ENCODE measurements around the gene AP1M2.

AP1M2 gene

DNA sequence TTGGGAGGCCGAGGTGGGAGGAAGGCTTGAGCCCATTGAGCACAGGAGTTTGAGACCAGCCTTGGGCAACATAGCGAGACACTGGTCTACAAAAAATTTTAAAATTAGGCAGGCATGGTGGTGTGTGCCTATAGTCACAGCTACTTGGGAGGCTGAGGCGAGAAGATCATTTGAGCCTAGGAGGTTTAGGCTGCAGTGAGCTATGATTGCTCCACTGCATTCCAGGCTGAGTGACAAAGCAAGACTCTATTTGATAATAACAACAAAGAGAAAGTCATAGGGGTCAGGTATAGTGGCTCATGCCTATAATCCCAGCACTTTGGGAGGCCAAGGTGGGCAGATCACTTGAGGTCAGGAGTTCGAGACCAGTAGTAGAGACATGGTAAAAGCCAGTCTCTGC is 33.7 kb upstream of the AP1M2 start (continued):
- no peak for TF ChIP-seq PPARA (CRISPR knock-in tag; IDR thresholded peaks at IDR 0.05; ENCODE audit: borderline replicate concordance)

DNA sequence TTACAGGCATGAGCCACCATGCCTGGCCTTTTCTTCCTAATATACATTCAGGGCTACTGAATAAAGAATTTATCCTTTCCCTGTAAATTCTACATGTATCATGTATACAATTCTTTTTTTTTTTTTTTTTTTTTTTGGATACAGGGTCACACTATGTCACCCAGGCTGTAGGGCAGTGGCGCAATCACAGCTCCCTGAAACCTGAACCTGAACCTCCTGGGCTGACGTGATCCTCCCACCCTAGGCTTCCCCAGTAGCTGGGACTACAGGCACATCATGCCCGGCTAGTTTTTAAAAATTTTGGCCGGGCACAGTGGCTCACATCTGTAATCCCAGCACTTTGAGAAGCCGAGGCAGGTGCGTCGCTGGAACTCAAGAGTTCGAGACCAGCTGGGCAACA is 31.7 kb upstream of the AP1M2 start:
- TF ChIP-seq ISL1 (CRISPR knock-in tag; IDR thresholded peaks at IDR 0.05) (no peak), CSDC2 (CRISPR knock-in tag; IDR thresholded peaks at IDR 0.05) (no peak), TOX (CRISPR knock-in tag; IDR thresholded peaks at IDR 0.05; ENCODE audit: borderline replicate concordance) (no peak), PPARA (CRISPR knock-in tag; IDR thresholded peaks at IDR 0.05; ENCODE audit: borderline replicate concordance) (no peak), OSR1 (CRISPR knock-in tag; IDR thresholded peaks at IDR 0.05) (no peak), ARNTL (CRISPR knock-in tag; IDR thresholded peaks at IDR 0.05; ENCODE audit: borderline replicate concordance, low read depth) (no peak), RARB (CRISPR knock-in tag; IDR thresholded peaks at IDR 0.05) (no peak), TCF4 (CRISPR knock-in tag; IDR thresholded peaks at IDR 0.05; ENCODE audit: borderline replicate concordance) (no peak)
- TF ChIP-seq, protein P1, sequence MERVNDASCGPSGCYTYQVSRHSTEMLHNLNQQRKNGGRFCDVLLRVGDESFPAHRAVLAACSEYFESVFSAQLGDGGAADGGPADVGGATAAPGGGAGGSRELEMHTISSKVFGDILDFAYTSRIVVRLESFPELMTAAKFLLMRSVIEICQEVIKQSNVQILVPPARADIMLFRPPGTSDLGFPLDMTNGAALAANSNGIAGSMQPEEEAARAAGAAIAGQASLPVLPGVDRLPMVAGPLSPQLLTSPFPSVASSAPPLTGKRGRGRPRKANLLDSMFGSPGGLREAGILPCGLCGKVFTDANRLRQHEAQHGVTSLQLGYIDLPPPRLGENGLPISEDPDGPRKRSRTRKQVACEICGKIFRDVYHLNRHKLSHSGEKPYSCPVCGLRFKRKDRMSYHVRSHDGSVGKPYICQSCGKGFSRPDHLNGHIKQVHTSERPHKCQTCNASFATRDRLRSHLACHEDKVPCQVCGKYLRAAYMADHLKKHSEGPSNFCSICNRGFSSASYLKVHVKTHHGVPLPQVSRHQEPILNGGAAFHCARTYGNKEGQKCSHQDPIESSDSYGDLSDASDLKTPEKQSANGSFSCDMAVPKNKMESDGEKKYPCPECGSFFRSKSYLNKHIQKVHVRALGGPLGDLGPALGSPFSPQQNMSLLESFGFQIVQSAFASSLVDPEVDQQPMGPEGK (CRISPR knock-in tag; IDR thresholded peaks at IDR 0.05; ENCODE audit: borderline replicate concordance): no peak
- TF ChIP-seq, protein P2, sequence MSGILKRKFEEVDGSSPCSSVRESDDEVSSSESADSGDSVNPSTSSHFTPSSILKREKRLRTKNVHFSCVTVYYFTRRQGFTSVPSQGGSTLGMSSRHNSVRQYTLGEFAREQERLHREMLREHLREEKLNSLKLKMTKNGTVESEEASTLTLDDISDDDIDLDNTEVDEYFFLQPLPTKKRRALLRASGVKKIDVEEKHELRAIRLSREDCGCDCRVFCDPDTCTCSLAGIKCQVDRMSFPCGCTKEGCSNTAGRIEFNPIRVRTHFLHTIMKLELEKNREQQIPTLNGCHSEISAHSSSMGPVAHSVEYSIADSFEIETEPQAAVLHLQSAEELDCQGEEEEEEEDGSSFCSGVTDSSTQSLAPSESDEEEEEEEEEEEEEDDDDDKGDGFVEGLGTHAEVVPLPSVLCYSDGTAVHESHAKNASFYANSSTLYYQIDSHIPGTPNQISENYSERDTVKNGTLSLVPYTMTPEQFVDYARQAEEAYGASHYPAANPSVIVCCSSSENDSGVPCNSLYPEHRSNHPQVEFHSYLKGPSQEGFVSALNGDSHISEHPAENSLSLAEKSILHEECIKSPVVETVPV (CRISPR knock-in tag; IDR thresholded peaks at IDR 0.05): no peak
- TF ChIP-seq, protein P3, sequence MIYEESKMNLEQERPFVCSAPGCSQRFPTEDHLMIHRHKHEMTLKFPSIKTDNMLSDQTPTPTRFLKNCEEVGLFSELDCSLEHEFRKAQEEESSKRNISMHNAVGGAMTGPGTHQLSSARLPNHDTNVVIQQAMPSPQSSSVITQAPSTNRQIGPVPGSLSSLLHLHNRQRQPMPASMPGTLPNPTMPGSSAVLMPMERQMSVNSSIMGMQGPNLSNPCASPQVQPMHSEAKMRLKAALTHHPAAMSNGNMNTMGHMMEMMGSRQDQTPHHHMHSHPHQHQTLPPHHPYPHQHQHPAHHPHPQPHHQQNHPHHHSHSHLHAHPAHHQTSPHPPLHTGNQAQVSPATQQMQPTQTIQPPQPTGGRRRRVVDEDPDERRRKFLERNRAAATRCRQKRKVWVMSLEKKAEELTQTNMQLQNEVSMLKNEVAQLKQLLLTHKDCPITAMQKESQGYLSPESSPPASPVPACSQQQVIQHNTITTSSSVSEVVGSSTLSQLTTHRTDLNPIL (CRISPR knock-in tag; IDR thresholded peaks at IDR 0.05; ENCODE audit: low read depth): no peak
- TF ChIP-seq, protein P4, sequence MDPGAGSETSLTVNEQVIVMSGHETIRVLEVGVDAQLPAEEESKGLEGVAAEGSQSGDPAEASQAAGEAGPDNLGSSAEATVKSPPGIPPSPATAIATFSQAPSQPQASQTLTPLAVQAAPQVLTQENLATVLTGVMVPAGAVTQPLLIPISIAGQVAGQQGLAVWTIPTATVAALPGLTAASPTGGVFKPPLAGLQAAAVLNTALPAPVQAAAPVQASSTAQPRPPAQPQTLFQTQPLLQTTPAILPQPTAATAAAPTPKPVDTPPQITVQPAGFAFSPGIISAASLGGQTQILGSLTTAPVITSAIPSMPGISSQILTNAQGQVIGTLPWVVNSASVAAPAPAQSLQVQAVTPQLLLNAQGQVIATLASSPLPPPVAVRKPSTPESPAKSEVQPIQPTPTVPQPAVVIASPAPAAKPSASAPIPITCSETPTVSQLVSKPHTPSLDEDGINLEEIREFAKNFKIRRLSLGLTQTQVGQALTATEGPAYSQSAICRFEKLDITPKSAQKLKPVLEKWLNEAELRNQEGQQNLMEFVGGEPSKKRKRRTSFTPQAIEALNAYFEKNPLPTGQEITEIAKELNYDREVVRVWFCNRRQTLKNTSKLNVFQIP (CRISPR knock-in tag; IDR thresholded peaks at IDR 0.05; ENCODE audit: borderline replicate concordance, low read depth): no peak
- no peak for ATAC-seq

DNA sequence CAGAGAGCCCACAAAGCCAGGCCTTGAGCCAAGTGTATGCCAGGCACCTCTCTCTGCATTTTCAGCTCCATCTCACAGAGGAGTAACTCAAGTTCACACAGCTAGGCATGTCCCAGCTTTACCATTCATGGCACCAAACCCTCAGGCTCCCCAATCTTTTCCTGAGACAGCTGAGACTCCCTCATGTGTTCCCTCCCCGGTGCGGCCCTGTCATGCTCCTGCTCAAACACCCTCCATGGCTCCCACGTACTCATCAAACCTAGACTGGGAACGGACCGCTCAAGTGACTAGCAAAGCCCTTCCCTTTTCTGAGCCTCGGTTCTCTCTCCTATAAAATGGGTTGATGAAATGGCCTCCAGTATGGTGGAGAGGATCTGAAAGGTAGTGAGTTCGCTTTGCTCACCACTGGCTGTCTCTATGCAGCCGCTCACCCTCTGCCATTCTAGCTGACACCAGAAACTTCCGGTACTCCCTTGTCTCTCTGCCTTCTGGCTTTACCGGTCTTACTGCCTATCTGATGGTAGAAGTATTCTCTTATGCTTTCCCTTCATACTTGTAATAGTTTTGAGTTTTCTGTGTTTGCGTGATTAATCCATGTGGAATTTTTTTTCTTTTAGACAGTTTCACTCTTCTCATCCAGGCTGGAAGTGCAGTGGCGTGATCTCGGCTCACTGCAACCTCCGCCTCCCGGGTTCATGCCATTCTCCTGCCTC is 30.5 kb upstream of the AP1M2 start:
- ATAC-seq: peak; percentile 94
- TF ChIP-seq SNAI2 (CRISPR knock-in tag; IDR thresholded peaks at IDR 0.05) (no peak), ZC3H10 (CRISPR knock-in tag; IDR thresholded peaks at IDR 0.05) (no peak), TOX (CRISPR knock-in tag; IDR thresholded peaks at IDR 0.05; ENCODE audit: borderline replicate concordance) (no peak), TCF4 (CRISPR knock-in tag; IDR thresholded peaks at IDR 0.05; ENCODE audit: borderline replicate concordance) (no peak), OSR1 (CRISPR knock-in tag; IDR thresholded peaks at IDR 0.05) (no peak), RARB (CRISPR knock-in tag; IDR thresholded peaks at IDR 0.05) (no peak), ESRRG (CRISPR knock-in tag; IDR thresholded peaks at IDR 0.05) (no peak), ARNTL (CRISPR knock-in tag; IDR thresholded peaks at IDR 0.05; ENCODE audit: borderline replicate concordance, low read depth) (no peak), BACH2 (CRISPR knock-in tag; IDR thresholded peaks at IDR 0.05; ENCODE audit: borderline replicate concordance) (no peak), ZFP3 (CRISPR knock-in tag; IDR thresholded peaks at IDR 0.05) (no peak), ZNF70 (CRISPR knock-in tag; IDR thresholded peaks at IDR 0.05) (no peak), ZNF565 (CRISPR knock-in tag; conservative IDR thresholded peaks at IDR 0.05; ENCODE audit: low read depth) (no peak), ZNF8 (CRISPR knock-in tag; IDR thresholded peaks at IDR 0.05) (no peak), GLIS3 (CRISPR knock-in tag; IDR thresholded peaks at IDR 0.05) (no peak), ZFP30 (CRISPR knock-in tag; IDR thresholded peaks at IDR 0.05) (no peak), ISL1 (CRISPR knock-in tag; IDR thresholded peaks at IDR 0.05) (no peak)
- TF ChIP-seq, protein P5, sequence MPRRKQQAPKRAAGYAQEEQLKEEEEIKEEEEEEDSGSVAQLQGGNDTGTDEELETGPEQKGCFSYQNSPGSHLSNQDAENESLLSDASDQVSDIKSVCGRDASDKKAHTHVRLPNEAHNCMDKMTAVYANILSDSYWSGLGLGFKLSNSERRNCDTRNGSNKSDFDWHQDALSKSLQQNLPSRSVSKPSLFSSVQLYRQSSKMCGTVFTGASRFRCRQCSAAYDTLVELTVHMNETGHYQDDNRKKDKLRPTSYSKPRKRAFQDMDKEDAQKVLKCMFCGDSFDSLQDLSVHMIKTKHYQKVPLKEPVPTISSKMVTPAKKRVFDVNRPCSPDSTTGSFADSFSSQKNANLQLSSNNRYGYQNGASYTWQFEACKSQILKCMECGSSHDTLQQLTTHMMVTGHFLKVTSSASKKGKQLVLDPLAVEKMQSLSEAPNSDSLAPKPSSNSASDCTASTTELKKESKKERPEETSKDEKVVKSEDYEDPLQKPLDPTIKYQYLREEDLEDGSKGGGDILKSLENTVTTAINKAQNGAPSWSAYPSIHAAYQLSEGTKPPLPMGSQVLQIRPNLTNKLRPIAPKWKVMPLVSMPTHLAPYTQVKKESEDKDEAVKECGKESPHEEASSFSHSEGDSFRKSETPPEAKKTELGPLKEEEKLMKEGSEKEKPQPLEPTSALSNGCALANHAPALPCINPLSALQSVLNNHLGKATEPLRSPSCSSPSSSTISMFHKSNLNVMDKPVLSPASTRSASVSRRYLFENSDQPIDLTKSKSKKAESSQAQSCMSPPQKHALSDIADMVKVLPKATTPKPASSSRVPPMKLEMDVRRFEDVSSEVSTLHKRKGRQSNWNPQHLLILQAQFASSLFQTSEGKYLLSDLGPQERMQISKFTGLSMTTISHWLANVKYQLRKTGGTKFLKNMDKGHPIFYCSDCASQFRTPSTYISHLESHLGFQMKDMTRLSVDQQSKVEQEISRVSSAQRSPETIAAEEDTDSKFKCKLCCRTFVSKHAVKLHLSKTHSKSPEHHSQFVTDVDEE (CRISPR knock-in tag; IDR thresholded peaks at IDR 0.05): no peak
- TF ChIP-seq, protein P4 (CRISPR knock-in tag; IDR thresholded peaks at IDR 0.05; ENCODE audit: borderline replicate concordance, low read depth): no peak
- TF ChIP-seq, protein P1 (CRISPR knock-in tag; IDR thresholded peaks at IDR 0.05; ENCODE audit: borderline replicate concordance): no peak
- TF ChIP-seq, protein P3 (CRISPR knock-in tag; IDR thresholded peaks at IDR 0.05; ENCODE audit: low read depth): no peak

All from SK-N-SH treated with all-trans-retinoic acid at 6 μM for 48 hours (cell line).